Keratinocyte (primary cell): ENCODE data around the gene RPP14. TPM values are rescaled to one million over a fixed set of nuclear protein-coding genes. Genes with fewer than 3 reads are reported as not detected.

ENCODE experiments used
- DNase-seq: peaks from one replicate; pipeline ENCODE4 v3.0.0-alpha.2; 2011; ENCODE audit warnings: low read depth, missing footprints, low spot score
- FAIRE-seq: peaks from 2 replicates; lab custom pipeline; 2011; peaks lifted over from hg19 to GRCh38; lab: Jason Lieb, UNC
- H2AFZ ChIP-seq: 2 replicates; pipeline ENCODE4 v1.6.0; 2012; ENCODE audit warnings: low read length, control low read depth, inconsistent platforms; ENCODE audit not compliant: control insufficient read depth
- H3K27ac ChIP-seq: 2 replicates; pipeline ENCODE4 v1.5.1; 2011; ENCODE audit warnings: low read length; ENCODE audit not compliant: control insufficient read depth, insufficient read depth
- H3K27me3 ChIP-seq: 3 replicates; pipeline ENCODE4 v1.6.0; 2011; ENCODE audit warnings: low read length; ENCODE audit not compliant: control insufficient read depth, insufficient read depth; ENCODE audit errors: extremely low read depth
- H3K36me3 ChIP-seq, 2 experiments: 2 replicates in 1 of 2; 3 replicates in 1 of 2; pipeline ENCODE4 v1.5.1; 2011; ENCODE audit warnings: low read length in 2 of 2, mild to moderate bottlenecking in 1 of 2; ENCODE audit not compliant: control insufficient read depth in 2 of 2, insufficient read depth in 2 of 2; ENCODE audit errors: extremely low read depth in 1 of 2
- H3K4me1 ChIP-seq: 3 replicates; pipeline ENCODE4 v1.5.1; 2011; ENCODE audit warnings: low read length; ENCODE audit not compliant: control insufficient read depth, insufficient read depth; ENCODE audit errors: extremely low read depth
- H3K4me2 ChIP-seq: 3 replicates; pipeline ENCODE4 v1.6.0; 2011; ENCODE audit warnings: low read depth, low read length; ENCODE audit not compliant: control insufficient read depth, insufficient read depth; ENCODE audit errors: extremely low read depth
- H3K4me3 ChIP-seq, 3 experiments: fragments of 200-600 bp in 1 of 3; sonication (generic) in 1 of 3; 2 replicates in 2 of 3; 3 replicates in 1 of 3; pipeline ENCODE4 v1.5.1; 2011 to 2016; ENCODE audit warnings: low read length in 3 of 3, mild to moderate bottlenecking in 3 of 3, control low read depth in 2 of 3, inconsistent platforms in 1 of 3, low read depth in 1 of 3, mixed read lengths in 1 of 3, mixed run types in 1 of 3, moderate library complexity in 1 of 3; ENCODE audit not compliant: control insufficient read depth in 2 of 3, insufficient read depth in 2 of 3; ENCODE audit errors: extremely low read depth in 1 of 3
- H3K79me2 ChIP-seq: 2 replicates; pipeline ENCODE4 v1.6.0; 2012; ENCODE audit warnings: low read length; ENCODE audit not compliant: control insufficient read depth, insufficient read depth
- H3K9ac ChIP-seq: 3 replicates; pipeline ENCODE4 v1.6.0; 2011; ENCODE audit warnings: low read length; ENCODE audit not compliant: control insufficient read depth, insufficient read depth; ENCODE audit errors: extremely low read depth
- H3K9me1 ChIP-seq: 3 replicates; pipeline ENCODE4 v1.6.0; 2011; ENCODE audit warnings: low read length; ENCODE audit not compliant: control insufficient read depth, insufficient read depth; ENCODE audit errors: extremely low read depth
- H3K9me3 ChIP-seq: 2 replicates; pipeline ENCODE4 v1.5.1; 2012; ENCODE audit warnings: low read depth, low read length; ENCODE audit not compliant: control insufficient read depth
- H4K20me1 ChIP-seq: 3 replicates; pipeline ENCODE4 v1.6.0; 2011; ENCODE audit warnings: low read length; ENCODE audit not compliant: control insufficient read depth, insufficient read depth; ENCODE audit errors: extremely low read depth
- CTCF ChIP-seq, 3 experiments: IDR thresholded peaks in 1 of 3; conservative IDR thresholded peaks in 1 of 3; optimal IDR thresholded peaks in 1 of 3; 2 replicates in 2 of 3; 3 replicates in 1 of 3; pipeline versions ENCODE3 to v1.5.1; 2011; ENCODE audit warnings: low read length in 3 of 3, mild to moderate bottlenecking in 3 of 3, moderate library complexity in 2 of 3, control low read depth in 1 of 3, inconsistent platforms in 1 of 3; ENCODE audit not compliant: insufficient read depth in 2 of 3; ENCODE audit errors: extremely low read depth in 1 of 3
- EZH2 ChIP-seq: IDR thresholded peaks from one replicate; pipeline ENCODE4 v1.6.1; 2012; ENCODE audit warnings: inconsistent platforms, mild to moderate bottlenecking, low read length, moderate library complexity
- dilution Hi-C: fragments of 300-500 bp; cut with MboI; formaldehyde crosslinking; loops from one replicate; pipeline ENCODE4 v1.7.0; 2020; ENCODE audit warnings: low sequenced_read_pairs; ENCODE audit not compliant: extremely low pct_ligation_motif_present
- polyA plus RNA-seq, 5 experiments: library from polyadenylated mRNA; depleted of rRNA in 3 of 5; stranded (reverse) in 3 of 5; stranded (forward) in 1 of 5; unstranded in 1 of 5; fragments of >200 nt; gene quantifications; 1 replicate in 1 of 5; 2 replicates in 3 of 5; 3 replicates in 1 of 5; pipeline versions ENCODE4 v1.2.1 to v1.2.3, GENCODE V29; 2011 to 2012; ENCODE audit warnings: missing spikeins in 2 of 5, low read depth in 1 of 5, low replicate concordance in 1 of 5

The RPP14 gene
- polyA plus RNA-seq, 1 donor (not counting 4 experiments of a cell fraction or from before 2014, with no cell fraction given), result 24.6 TPM

- Histone ChIP-seq H2AFZ (no peak overlapping the region), H3K9me3 (no peaks in the 10 kb centered on the region), H4K20me1 (no peaks in the 10 kb centered on the region), H3K27me3 (no peaks in the 10 kb centered on the region), H3K9ac (no peak overlapping the region), H3K9me1 (no peaks in the 10 kb centered on the region), H3K4me2 (no peak overlapping the region), H3K4me1 (no peaks in the 10 kb centered on the region), H3K4me3 (no peak overlapping the region), H3K79me2 (peaks cover 9% of the 10 kb centered on the region), H3K36me3 (peaks cover 19 to 23% of the 10 kb centered on the region in 2 experiments), H3K27ac (no peak overlapping the region)
- no peak for FAIRE-seq
- TF ChIP-seq CTCF (optimal IDR thresholded peaks at IDR 0.05 in 1 of 3, IDR thresholded peaks at IDR 0.05 in 1 of 3, conservative IDR thresholded peaks at IDR 0.05 in 1 of 3; ENCODE audit: extremely low read depth in 1 of 3, insufficient read depth in 2 of 3, low read length in 3 of 3), result no peak
- no peak for TF ChIP-seq EZH2
- no peak for DNase-seq
- dilution Hi-C loops, result no loop called here
These were observed 11.8 kb downstream of the RPP14 start for GRCh38 chr3:58317811-58318210.

- dilution Hi-C loops, result no loop called here
- Histone ChIP-seq H3K9me1 (no peaks in the 10 kb centered on the region), H3K36me3 (peaks cover 6 to 7% of the 10 kb centered on the region in 2 experiments), H3K4me1 (peaks cover 17% of the 10 kb centered on the region), H3K4me3 (no peak overlapping the region), H2AFZ (no peak overlapping the region), H3K27me3 (no peaks in the 10 kb centered on the region), H3K4me2 (no peak overlapping the region), H3K79me2 (no peaks in the 10 kb centered on the region), H3K27ac (no peak overlapping the region), H3K9me3 (no peaks in the 10 kb centered on the region), H3K9ac (no peak overlapping the region), H4K20me1 (no peaks in the 10 kb centered on the region)
- DNase-seq (no peak), FAIRE-seq (no peak)
- TF ChIP-seq EZH2 (no peak), CTCF (optimal IDR thresholded peaks at IDR 0.05 in 1 of 3, IDR thresholded peaks at IDR 0.05 in 1 of 3, conservative IDR thresholded peaks at IDR 0.05 in 1 of 3; ENCODE audit: extremely low read depth in 1 of 3, insufficient read depth in 2 of 3, low read length in 3 of 3) (no peak)
These were observed 15.7 kb downstream of the RPP14 start for GRCh38 chr3:58321791-58322190.
